ENCODE results near the gene ATP5F1E. TPM values are rescaled to one million over a fixed set of nuclear protein-coding genes. Genes with fewer than 3 reads are reported as not detected.
"Not testable (repeated sequence)": the region's sequence is repeated elsewhere in the genome, so short reads cannot be mapped to it uniquely, and the experiment has no call there.

Gene ATP5F1E
- total RNA-seq, 1 donor from 2014 or later, result 53.5 TPM

DNA sequence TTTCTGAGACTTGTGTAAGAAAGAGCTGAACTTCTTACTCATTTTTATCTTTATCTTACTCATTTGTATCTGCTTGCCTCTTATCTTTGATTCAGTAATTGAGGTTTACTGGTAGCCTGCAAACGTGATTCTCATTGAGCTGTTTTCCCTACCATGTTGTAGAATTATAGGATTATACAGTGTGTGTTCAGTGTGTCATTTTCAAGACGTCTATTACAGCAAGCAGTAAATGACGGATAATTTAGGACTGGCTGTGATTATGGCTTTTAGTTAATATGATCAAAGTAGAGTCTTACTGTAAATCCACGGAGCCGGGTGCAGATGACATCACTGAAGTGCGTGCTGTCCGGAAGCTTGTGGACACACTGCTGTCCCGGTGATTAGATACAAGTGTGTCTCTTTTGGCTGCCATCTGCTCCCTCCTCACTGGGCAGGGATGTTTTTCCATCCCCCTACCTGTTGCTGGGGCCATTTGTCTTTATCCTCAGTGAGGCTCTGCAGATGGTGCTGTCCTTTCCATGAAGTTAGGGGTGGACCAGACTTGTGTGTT, 45.1 kb downstream of the ATP5F1E start:
- Mint-ChIP-seq H3K27me3 (ENCODE audit: unreplicated experiment) (peaks cover 5% of the 10 kb centered on the region), H3K4me3 (ENCODE audit: unreplicated experiment) (no peak overlapping the region), H3K9me3 (ENCODE audit: unreplicated experiment) (peaks cover 1% of the 10 kb centered on the region), H3K4me1 (ENCODE audit: low read depth, unreplicated experiment) (peaks cover 30% of the 10 kb centered on the region), H3K27ac (ENCODE audit: unreplicated experiment) (peak overlapping the region; percentile 71), H3K36me3 (ENCODE audit: unreplicated experiment) (no peaks in the 10 kb centered on the region)
- DNase-seq, result no peak
- no peak for TF ChIP-seq CTCF (IDR thresholded peaks at IDR 0.05; ENCODE audit: partially characterized antibody, unreplicated experiment)

DNA sequence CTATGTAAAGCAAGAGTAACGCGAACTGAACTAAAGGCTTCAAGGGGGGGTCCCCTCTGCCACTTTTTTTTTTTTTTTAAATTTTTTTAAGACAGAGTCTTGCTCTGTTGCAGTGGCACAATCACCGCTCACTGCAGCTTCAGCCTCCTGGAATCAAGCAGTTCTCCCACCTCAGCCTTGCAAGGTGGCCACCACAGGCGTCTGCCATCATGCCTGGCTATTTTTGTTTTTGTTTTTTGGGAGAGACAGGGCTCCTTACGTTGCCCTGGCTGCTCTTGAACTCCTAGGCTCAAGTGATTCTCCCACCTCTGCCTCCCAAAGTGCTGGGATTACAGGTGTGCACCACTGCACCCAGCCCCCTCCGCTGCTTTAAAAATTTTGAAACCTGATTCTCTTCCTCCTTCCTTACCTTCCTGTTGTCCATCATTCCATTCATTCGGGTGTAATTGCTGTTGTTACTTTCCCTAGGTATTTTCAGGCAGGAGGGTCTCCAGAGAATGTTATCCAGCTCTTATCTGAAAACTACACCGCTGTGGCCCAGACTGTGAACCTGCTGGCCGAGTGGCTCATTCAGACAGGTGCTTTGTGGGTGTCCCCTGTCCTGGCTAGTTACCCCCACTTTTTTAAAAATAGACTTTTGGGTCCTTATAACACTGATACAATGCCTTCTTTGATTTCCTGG, 45.7 kb downstream of the ATP5F1E start:
- Mint-ChIP-seq H3K27me3 (ENCODE audit: unreplicated experiment) (peaks cover 5% of the 10 kb centered on the region), H3K9me3 (ENCODE audit: unreplicated experiment) (peaks cover 1% of the 10 kb centered on the region), H3K36me3 (ENCODE audit: unreplicated experiment) (no peaks in the 10 kb centered on the region), H3K4me1 (ENCODE audit: low read depth, unreplicated experiment) (peaks cover 30% of the 10 kb centered on the region), H3K27ac (ENCODE audit: unreplicated experiment) (no peak overlapping the region), H3K4me3 (ENCODE audit: unreplicated experiment) (no peak overlapping the region)
- no peak for TF ChIP-seq CTCF (IDR thresholded peaks at IDR 0.05; ENCODE audit: partially characterized antibody, unreplicated experiment)
- no peak for DNase-seq

DNA sequence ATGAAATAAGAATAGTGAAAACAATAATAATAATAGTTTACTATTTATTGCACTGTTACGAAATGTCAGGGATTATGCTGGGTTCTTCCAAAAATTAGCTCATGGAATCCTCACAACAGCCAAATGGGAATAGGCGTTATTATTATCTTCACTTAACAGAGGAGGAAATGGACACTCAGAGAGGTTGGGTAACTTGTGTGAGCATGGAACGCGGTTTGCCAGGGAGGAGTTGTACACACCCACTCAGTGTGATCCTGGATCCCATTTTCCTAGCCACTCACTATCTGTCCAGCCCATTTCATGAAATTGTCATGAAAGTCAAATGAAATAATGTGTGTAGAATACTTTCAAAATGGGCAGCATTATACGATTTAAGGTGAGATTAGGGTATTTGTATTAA, 46.5 kb downstream of the ATP5F1E start:
- H3K27ac Mint-ChIP-seq (ENCODE audit: unreplicated experiment), result no peak overlapping the region
- H3K27me3 Mint-ChIP-seq (ENCODE audit: unreplicated experiment), result peaks cover 5% of the 10 kb centered on the region
- no peak for TF ChIP-seq CTCF (IDR thresholded peaks at IDR 0.05; ENCODE audit: partially characterized antibody, unreplicated experiment)
- peaks cover 1% of the 10 kb centered on the region for H3K9me3 Mint-ChIP-seq (ENCODE audit: unreplicated experiment)
- DNase-seq, result no peak
- no peaks in the 10 kb centered on the region for H3K36me3 Mint-ChIP-seq (ENCODE audit: unreplicated experiment)
- H3K4me3 Mint-ChIP-seq (ENCODE audit: unreplicated experiment), result no peak overlapping the region
- H3K4me1 Mint-ChIP-seq (ENCODE audit: low read depth, unreplicated experiment), result peaks cover 30% of the 10 kb centered on the region

- H3K4me3 Mint-ChIP-seq (ENCODE audit: unreplicated experiment), result peak overlapping the region; percentile 19
- peaks cover 1% of the 10 kb centered on the region for H3K9me3 Mint-ChIP-seq (ENCODE audit: unreplicated experiment)
- DNase-seq, result no peak
- no peaks in the 10 kb centered on the region for H3K36me3 Mint-ChIP-seq (ENCODE audit: unreplicated experiment)
- H3K27ac Mint-ChIP-seq (ENCODE audit: unreplicated experiment), result no peak overlapping the region
- no peak for TF ChIP-seq CTCF (IDR thresholded peaks at IDR 0.05; ENCODE audit: partially characterized antibody, unreplicated experiment)
- H3K4me1 Mint-ChIP-seq (ENCODE audit: low read depth, unreplicated experiment), result peaks cover 30% of the 10 kb centered on the region
- H3K27me3 Mint-ChIP-seq (ENCODE audit: unreplicated experiment), result peaks cover 5% of the 10 kb centered on the region
Measured at GRCh38 chr20:58984691-58985090, 47.4 kb downstream of the ATP5F1E start.

- peaks cover 30% of the 10 kb centered on the region for H3K4me1 Mint-ChIP-seq (ENCODE audit: low read depth, unreplicated experiment)
- H3K4me3 Mint-ChIP-seq (ENCODE audit: unreplicated experiment); H3K36me3 Mint-ChIP-seq (ENCODE audit: unreplicated experiment); H3K27me3 Mint-ChIP-seq (ENCODE audit: unreplicated experiment); H3K9me3 Mint-ChIP-seq (ENCODE audit: unreplicated experiment); H3K27ac Mint-ChIP-seq (ENCODE audit: unreplicated experiment); DNase-seq: not testable (repeated sequence)
Measured at GRCh38 chr20:58983115-58983468, 49.0 kb downstream of the ATP5F1E start.
